PFSK-1 (cell line): Measurements from ENCODE around the gene GNL1.

Experiments used
- FOXP2 ChIP-seq: optimal IDR thresholded peaks from 2 replicates; pipeline ENCODE3; 2011; ENCODE audit warnings: borderline replicate concordance, control low read depth, inconsistent platforms; ENCODE audit not compliant: insufficient read depth; ENCODE audit errors: extremely low read length, extremely low read depth
- POLR2AphosphoS5 ChIP-seq: IDR thresholded peaks from 2 replicates; pipeline ENCODE4 v1.6.1; 2012; ENCODE audit warnings: low read depth, mild to moderate bottlenecking, control low read depth, low read length, moderate library complexity
- REST ChIP-seq, 2 experiments: IDR thresholded peaks; 2 replicates each; pipeline versions ENCODE4 v1.6.1 to v1.8.0; 2011 to 2012; ENCODE audit warnings: low read depth in 2 of 2, low read length in 2 of 2, control low read depth in 1 of 2, inconsistent platforms in 1 of 2, mild to moderate bottlenecking in 1 of 2, moderate library complexity in 1 of 2; ENCODE audit not compliant: insufficient read depth in 1 of 2
- SIN3A ChIP-seq: IDR thresholded peaks from 2 replicates; pipeline ENCODE4 v1.6.1; 2012; ENCODE audit warnings: mild to moderate bottlenecking, low read length, moderate library complexity, borderline replicate concordance; ENCODE audit not compliant: insufficient read depth
- TAF1 ChIP-seq: IDR thresholded peaks from 2 replicates; pipeline ENCODE4 v1.6.1; 2012; ENCODE audit warnings: low read length, control low read depth, borderline replicate concordance; ENCODE audit not compliant: insufficient read depth

The GNL1 gene

GRCh38 chr6:30568245-30568644 is 12.0 kb upstream of the GNL1 start:
- TF ChIP-seq SIN3A (no peak), POLR2AphosphoS5 (no peak), FOXP2 (no peak), TAF1 (no peak), REST (IDR thresholded peaks at IDR 0.05; ENCODE audit: insufficient read depth in 1 of 2, low read depth in 2 of 2, low read length in 2 of 2) (no peak)

GRCh38 chr6:30565772-30566171 is 9.5 kb upstream of the GNL1 start:
- TF ChIP-seq FOXP2: no peak
- no peak for TF ChIP-seq TAF1
- no peak for TF ChIP-seq REST (IDR thresholded peaks at IDR 0.05; ENCODE audit: insufficient read depth in 1 of 2, low read depth in 2 of 2, low read length in 2 of 2)
- TF ChIP-seq SIN3A: no peak
- no peak for TF ChIP-seq POLR2AphosphoS5

- TF ChIP-seq TAF1: no peak
- no peak for TF ChIP-seq POLR2AphosphoS5
- TF ChIP-seq REST (IDR thresholded peaks at IDR 0.05; ENCODE audit: insufficient read depth in 1 of 2, low read depth in 2 of 2, low read length in 2 of 2): no peak
- no peak for TF ChIP-seq FOXP2
- TF ChIP-seq SIN3A: no peak
These were observed 7.8 kb upstream of the GNL1 start for GRCh38 chr6:30564114-30564513.

- TF ChIP-seq REST (IDR thresholded peaks at IDR 0.05; ENCODE audit: insufficient read depth in 1 of 2, low read depth in 2 of 2, low read length in 2 of 2) (no peak), FOXP2 (no peak), TAF1 (no peak), SIN3A (no peak), POLR2AphosphoS5 (no peak)
These were observed 6.5 kb upstream of the GNL1 start for GRCh38 chr6:30562470-30563425.
